HL-60 (cell line): ENCODE data around the gene ENO4.

Experiments used
- DNase-seq, 2 experiments: peaks; one replicate each; pipeline ENCODE4 v3.0.0-alpha.2; 2010 to 2020; ENCODE audit warnings: low read depth in 1 of 2, low spot score in 1 of 2
- H3K27ac ChIP-seq: fragments of 250-450 bp; sonication (Bioruptor Pico); replicated peaks from 2 replicates; pipeline ENCODE4 v1.5.1; 2020; ENCODE audit warnings: mild to moderate bottlenecking, moderate library complexity
- H3K27me3 ChIP-seq: fragments of 250-450 bp; sonication (Bioruptor Pico); 2 replicates; pipeline ENCODE4 v1.5.1; 2021; ENCODE audit warnings: mild to moderate bottlenecking, moderate library complexity; ENCODE audit not compliant: insufficient read depth, poor library complexity, severe bottlenecking
- H3K4me3 ChIP-seq: replicated peaks from 2 replicates; pipeline ENCODE4 v1.5.1; 2011; ENCODE audit warnings: mild to moderate bottlenecking, control low read depth, low read length; ENCODE audit not compliant: insufficient read depth
- CTCF ChIP-seq: IDR thresholded peaks from one replicate; pipeline ENCODE4 v1.5.1; 2011; ENCODE audit warnings: low read length, control low read depth, inconsistent platforms; ENCODE audit not compliant: insufficient read depth
- GABPA ChIP-seq: IDR thresholded peaks from 2 replicates; pipeline ENCODE4 v1.6.1; 2012; ENCODE audit warnings: low read depth
- POLR2AphosphoS5 ChIP-seq: IDR thresholded peaks from 2 replicates; pipeline ENCODE4 v1.6.1; 2012; ENCODE audit warnings: low read depth
- REST ChIP-seq: IDR thresholded peaks from 2 replicates; pipeline ENCODE4 v1.6.1; 2012; ENCODE audit warnings: low read depth; ENCODE audit not compliant: insufficient replicate concordance
- SPI1 ChIP-seq: IDR thresholded peaks from 2 replicates; pipeline ENCODE4 v1.6.1; 2012; ENCODE audit warnings: low read depth, mild to moderate bottlenecking, borderline replicate concordance

Gene ENO4

GRCh38 chr10:116868198-116868676, 18.9 kb downstream of the ENO4 start:
- Histone ChIP-seq H3K4me3 (no peak overlapping the region), H3K27ac (no peak overlapping the region), H3K27me3 (no peaks in the 10 kb centered on the region)
- no peak for TF ChIP-seq POLR2AphosphoS5
- no peak for TF ChIP-seq GABPA
- no peak for TF ChIP-seq CTCF
- TF ChIP-seq REST, result no peak
- no peak for TF ChIP-seq SPI1
- DNase-seq, result no peak

GRCh38 chr10:116868722-116869121, 19.4 kb downstream of the ENO4 start:
- TF ChIP-seq POLR2AphosphoS5, result no peak
- no peak for TF ChIP-seq GABPA
- no peak for TF ChIP-seq SPI1
- no peak for TF ChIP-seq CTCF
- no peak for TF ChIP-seq REST
- no peak overlapping the region for H3K27ac ChIP-seq
- no peaks in the 10 kb centered on the region for H3K27me3 ChIP-seq
- DNase-seq, result no peak
- H3K4me3 ChIP-seq, result no peak overlapping the region

GRCh38 chr10:116870949-116871348, 21.6 kb downstream of the ENO4 start:
- no peak overlapping the region for H3K4me3 ChIP-seq
- DNase-seq, result no peak
- no peak overlapping the region for H3K27ac ChIP-seq
- TF ChIP-seq GABPA (no peak), REST (no peak), POLR2AphosphoS5 (no peak)
- no peaks in the 10 kb centered on the region for H3K27me3 ChIP-seq

GRCh38 chr10:116873134-116873533, 23.8 kb downstream of the ENO4 start:
- DNase-seq, result no peak
- Histone ChIP-seq H3K27me3 (no peaks in the 10 kb centered on the region), H3K4me3 (no peak overlapping the region), H3K27ac (no peak overlapping the region)
- no peak for TF ChIP-seq CTCF
- no peak for TF ChIP-seq SPI1
